GM10266 (cell line): ENCODE measurements around the gene DESI1.

ENCODE experiments used
- DNase-seq: peaks from one replicate; pipeline ENCODE4 v3.0.0; 2012; ENCODE audit errors: extremely low spot score
- TF ChIP-seq, protein P1 (sequence below): IDR thresholded peaks from 2 replicates; pipeline ENCODE4 v1.5.1; 2012; ENCODE audit warnings: mild to moderate bottlenecking, low read depth; ENCODE audit not compliant: control insufficient read depth, insufficient read depth; ENCODE audit errors: missing control alignments

Gene DESI1

GRCh38 chr22:41660416-41660815 lies 39.6 kb upstream of the DESI1 start:
- no peak for DNase-seq
- TF ChIP-seq, protein P1, sequence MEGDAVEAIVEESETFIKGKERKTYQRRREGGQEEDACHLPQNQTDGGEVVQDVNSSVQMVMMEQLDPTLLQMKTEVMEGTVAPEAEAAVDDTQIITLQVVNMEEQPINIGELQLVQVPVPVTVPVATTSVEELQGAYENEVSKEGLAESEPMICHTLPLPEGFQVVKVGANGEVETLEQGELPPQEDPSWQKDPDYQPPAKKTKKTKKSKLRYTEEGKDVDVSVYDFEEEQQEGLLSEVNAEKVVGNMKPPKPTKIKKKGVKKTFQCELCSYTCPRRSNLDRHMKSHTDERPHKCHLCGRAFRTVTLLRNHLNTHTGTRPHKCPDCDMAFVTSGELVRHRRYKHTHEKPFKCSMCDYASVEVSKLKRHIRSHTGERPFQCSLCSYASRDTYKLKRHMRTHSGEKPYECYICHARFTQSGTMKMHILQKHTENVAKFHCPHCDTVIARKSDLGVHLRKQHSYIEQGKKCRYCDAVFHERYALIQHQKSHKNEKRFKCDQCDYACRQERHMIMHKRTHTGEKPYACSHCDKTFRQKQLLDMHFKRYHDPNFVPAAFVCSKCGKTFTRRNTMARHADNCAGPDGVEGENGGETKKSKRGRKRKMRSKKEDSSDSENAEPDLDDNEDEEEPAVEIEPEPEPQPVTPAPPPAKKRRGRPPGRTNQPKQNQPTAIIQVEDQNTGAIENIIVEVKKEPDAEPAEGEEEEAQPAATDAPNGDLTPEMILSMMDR: no peak

DNA sequence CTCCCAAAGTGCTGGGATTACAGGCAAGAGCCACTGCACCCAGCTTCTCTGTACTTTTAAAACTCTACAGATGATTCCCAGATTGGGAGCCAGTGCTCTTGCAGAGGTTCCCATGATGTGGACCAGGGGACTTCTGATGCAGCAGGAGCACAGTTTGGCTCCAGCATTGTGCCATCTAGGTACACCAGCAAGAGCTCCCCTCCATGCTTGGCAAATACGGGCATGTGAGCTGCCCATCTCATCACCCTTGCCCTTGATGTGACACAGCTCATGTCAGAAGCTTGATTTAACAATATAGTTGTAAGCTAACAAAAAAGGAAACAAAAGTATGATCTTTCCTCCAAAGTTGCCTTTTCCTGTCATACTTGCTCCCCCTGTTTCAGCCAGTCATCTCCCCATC lies 39.1 kb upstream of the DESI1 start:
- no peak for DNase-seq
- TF ChIP-seq, protein P1: no peak

- TF ChIP-seq, protein P1: no peak
These were observed 38.0 kb upstream of the DESI1 start for GRCh38 chr22:41658869-41659268.

GRCh38 chr22:41657709-41658108 lies 36.9 kb upstream of the DESI1 start:
- TF ChIP-seq, protein P1: no peak
- no peak for DNase-seq

More at GRCh38 chr22:41658869-41659268, 38.0 kb upstream of the DESI1 start:
- no peak for DNase-seq

- TF ChIP-seq, protein P1: no peak
- DNase-seq: no peak
These were observed 35.7 kb upstream of the DESI1 start for GRCh38 chr22:41656556-41656955.

DNA sequence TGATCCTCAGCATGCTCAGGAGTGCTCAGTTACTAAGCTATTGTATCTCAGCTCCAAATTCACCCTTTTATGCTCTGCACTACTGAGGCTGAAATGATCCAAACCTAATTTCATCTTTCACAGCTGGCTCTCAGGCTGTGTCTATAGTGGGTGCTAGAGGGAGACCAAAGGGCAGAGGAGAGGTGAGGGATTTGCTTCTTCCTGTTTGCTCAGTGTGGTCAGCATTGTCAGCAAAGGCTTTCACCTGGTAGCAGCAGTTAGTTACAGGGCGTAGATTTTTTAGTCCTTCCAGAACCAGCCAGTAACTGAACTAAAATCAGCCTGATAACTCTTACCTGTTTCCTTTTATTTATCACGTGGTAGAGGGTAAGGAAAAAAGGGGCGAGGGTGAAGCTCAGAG lies 33.5 kb upstream of the DESI1 start:
- TF ChIP-seq, protein P1: no peak
- DNase-seq: no peak

- no peak for DNase-seq
- TF ChIP-seq, protein P1: no peak
These were observed 30.0 kb upstream of the DESI1 start for GRCh38 chr22:41650821-41651220.

- TF ChIP-seq, protein P1: no peak
- DNase-seq: no peak
These were observed 29.4 kb upstream of the DESI1 start for GRCh38 chr22:41650229-41650628.
